IPS-20b (cell line): Measurements from ENCODE around the gene SPACA9.

Experiments used
- H3K27ac ChIP-seq: one replicate; pipeline ENCODE4 v1.5.1; 2013; ENCODE audit warnings: low read length
- H3K27me3 ChIP-seq: 2 replicates; pipeline ENCODE4 v1.6.1; 2013; ENCODE audit warnings: mild to moderate bottlenecking, low read length, inconsistent platforms; ENCODE audit not compliant: insufficient read depth
- H3K36me3 ChIP-seq: 2 replicates; pipeline ENCODE4 v1.6.1; 2013; ENCODE audit warnings: low read depth, mild to moderate bottlenecking, inconsistent platforms, low read length, moderate library complexity; ENCODE audit not compliant: insufficient read depth
- H3K4me1 ChIP-seq: 2 replicates; pipeline ENCODE4 v1.6.1; 2013; ENCODE audit warnings: mild to moderate bottlenecking, control low read depth, inconsistent platforms, low read length, moderate library complexity; ENCODE audit not compliant: insufficient read depth
- H3K4me3 ChIP-seq: 2 replicates; pipeline ENCODE4 v1.5.1; 2013; ENCODE audit warnings: mild to moderate bottlenecking, low read length, inconsistent platforms
- H3K9ac ChIP-seq: 2 replicates; pipeline ENCODE4 v1.6.1; 2013; ENCODE audit warnings: low read depth, mild to moderate bottlenecking, inconsistent platforms, low read length, moderate library complexity
- H3K9me3 ChIP-seq: 2 replicates; pipeline ENCODE4 v1.6.1; 2013; ENCODE audit warnings: mild to moderate bottlenecking, low read depth, low read length, inconsistent platforms; ENCODE audit not compliant: insufficient read depth

Gene SPACA9

DNA sequence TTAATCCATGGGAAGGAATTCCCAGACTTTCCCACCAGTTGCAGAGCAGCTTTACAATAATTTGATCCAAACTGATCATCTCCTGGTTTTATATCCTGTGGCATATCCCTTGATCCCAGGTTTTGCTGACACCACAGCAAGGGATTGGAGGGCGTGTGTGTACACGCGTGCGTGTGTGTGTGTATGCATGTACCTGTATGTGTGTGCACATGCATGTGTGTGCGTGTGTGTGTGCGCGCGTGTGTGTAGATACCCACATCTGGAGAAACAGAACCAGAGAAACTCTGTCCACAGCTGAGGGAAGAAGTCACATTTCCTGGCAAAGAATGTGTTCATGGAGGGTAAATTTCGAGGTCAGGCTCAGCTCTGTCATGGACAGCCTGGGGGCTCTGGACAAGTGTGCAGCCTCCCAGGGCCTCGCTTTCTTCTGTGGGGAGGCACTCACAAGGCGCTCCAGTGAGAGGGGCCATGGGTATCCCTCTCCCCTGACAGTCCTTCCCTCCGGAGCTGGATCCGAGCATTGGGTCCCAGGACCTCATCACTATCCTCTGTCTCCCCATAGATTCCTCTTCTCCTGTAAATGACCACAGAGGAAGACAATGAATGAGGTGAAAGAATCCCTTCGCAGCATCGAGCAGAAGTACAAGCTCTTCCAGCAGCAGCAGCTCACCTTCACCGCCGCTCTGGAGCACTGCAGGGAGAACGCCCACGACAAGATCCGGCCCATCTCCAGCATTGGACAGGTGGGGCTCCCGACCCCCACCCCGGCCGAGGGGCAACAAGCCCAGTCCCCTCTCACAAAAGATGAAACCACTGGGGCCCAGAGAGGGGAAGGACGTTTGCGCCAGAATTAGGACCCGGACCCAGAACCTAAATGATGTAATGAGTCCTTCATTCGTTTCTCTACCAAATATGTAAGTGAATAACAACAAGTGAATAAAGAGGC lies 4.9 kb downstream of the SPACA9 start:
- no peaks in the 10 kb centered on the region for H3K4me1 ChIP-seq

DNA sequence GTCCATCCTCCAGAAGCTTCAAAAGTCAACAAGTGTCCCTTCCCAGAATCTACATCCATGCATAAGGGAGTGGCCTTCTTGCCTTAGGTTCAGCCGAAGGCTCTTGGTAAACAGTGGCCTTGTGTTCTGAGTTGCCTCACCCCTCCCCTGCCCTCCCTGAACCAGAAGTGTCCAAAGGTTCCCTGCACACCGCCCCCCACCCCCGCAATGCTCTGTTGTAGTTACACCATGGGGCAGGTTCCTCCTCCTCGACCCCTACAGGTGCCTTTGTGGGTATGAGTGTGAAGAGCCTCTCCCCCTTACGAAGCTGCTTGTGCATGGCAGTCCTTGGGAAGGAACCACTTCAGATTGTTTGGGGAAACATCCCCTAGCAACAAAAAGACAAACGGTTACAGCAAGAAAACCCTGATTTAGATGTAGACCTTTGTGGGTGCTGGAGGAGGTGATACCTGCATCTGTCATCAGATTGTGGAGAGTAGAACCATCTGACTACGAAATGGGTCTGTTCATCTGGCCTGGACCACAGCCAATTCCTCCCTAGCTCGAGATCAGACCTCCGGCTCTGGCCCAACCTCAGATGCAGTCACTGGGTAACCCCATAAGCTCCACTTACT lies 7.1 kb downstream of the SPACA9 start:
- no peak overlapping the region for H3K4me3 ChIP-seq
- no peaks in the 10 kb centered on the region for H3K36me3 ChIP-seq
- no peaks in the 10 kb centered on the region for H3K27me3 ChIP-seq
- no peak overlapping the region for H3K27ac ChIP-seq
- no peaks in the 10 kb centered on the region for H3K4me1 ChIP-seq
- no peak overlapping the region for H3K9ac ChIP-seq
- no peaks in the 10 kb centered on the region for H3K9me3 ChIP-seq

More for the DNA sequence above, 4.9 kb downstream of the SPACA9 start:
- Histone ChIP-seq H3K36me3 (no peaks in the 10 kb centered on the region), H3K27ac (no peak overlapping the region), H3K9ac (no peak overlapping the region), H3K27me3 (peaks cover 12% of the 10 kb centered on the region), H3K9me3 (no peaks in the 10 kb centered on the region), H3K4me3 (no peak overlapping the region)

DNA sequence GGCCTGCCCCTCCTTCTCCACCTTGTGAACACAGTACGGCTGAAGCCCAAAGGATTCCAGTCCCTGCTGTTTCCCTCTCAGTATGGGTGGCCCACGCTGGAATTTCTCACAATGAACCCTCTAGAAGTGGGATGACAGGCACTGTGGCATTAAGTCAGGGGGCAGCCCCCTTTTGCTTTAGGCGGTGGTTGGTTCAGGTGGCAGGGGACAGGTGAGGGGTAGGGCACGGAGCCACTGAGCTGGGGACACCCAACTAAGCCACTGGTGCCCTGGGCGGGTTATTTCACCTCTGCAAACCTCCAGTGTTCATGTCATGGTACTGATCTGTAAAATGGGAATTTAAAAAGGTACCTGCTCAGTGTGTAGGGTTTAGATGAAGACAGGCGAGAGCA lies 7.6 kb downstream of the SPACA9 start:
- no peak overlapping the region for H3K9ac ChIP-seq
- H3K4me1 ChIP-seq = no peaks in the 10 kb centered on the region
- no peaks in the 10 kb centered on the region for H3K9me3 ChIP-seq
- H3K4me3 ChIP-seq = no peak overlapping the region
- no peaks in the 10 kb centered on the region for H3K36me3 ChIP-seq
- H3K27ac ChIP-seq = no peak overlapping the region
- no peaks in the 10 kb centered on the region for H3K27me3 ChIP-seq

- no peaks in the 10 kb centered on the region for H3K36me3 ChIP-seq
- H3K27ac ChIP-seq = no peak overlapping the region
- H3K4me3 ChIP-seq = no peak overlapping the region
- H3K9ac ChIP-seq = no peak overlapping the region
- H3K9me3 ChIP-seq = no peaks in the 10 kb centered on the region
- no peaks in the 10 kb centered on the region for H3K27me3 ChIP-seq
- no peaks in the 10 kb centered on the region for H3K4me1 ChIP-seq
Observed at GRCh38 chr9:132887181-132888120, 8.8 kb downstream of the SPACA9 start.

- no peaks in the 10 kb centered on the region for H3K4me1 ChIP-seq
- no peaks in the 10 kb centered on the region for H3K27me3 ChIP-seq
- H3K27ac ChIP-seq = no peak overlapping the region
- H3K9ac ChIP-seq = no peak overlapping the region
- H3K36me3 ChIP-seq = 0 out of 2 replicates have a peak, but pooled peaks cover 6% of the 10 kb centered on the region
- no peak overlapping the region for H3K4me3 ChIP-seq
- no peaks in the 10 kb centered on the region for H3K9me3 ChIP-seq
Observed at GRCh38 chr9:132888151-132888550, 9.5 kb downstream of the SPACA9 start.

- H3K9me3 ChIP-seq = no peaks in the 10 kb centered on the region
- peaks cover 44% of the 10 kb centered on the region for H3K36me3 ChIP-seq
- no peak overlapping the region for H3K27ac ChIP-seq
- no peak overlapping the region for H3K9ac ChIP-seq
- H3K4me3 ChIP-seq = no peak overlapping the region
- H3K4me1 ChIP-seq = no peaks in the 10 kb centered on the region
- H3K27me3 ChIP-seq = no peaks in the 10 kb centered on the region
Observed at GRCh38 chr9:132892400-132892799, 13.7 kb downstream of the SPACA9 start.

- H3K4me3 ChIP-seq = no peak overlapping the region
- no peaks in the 10 kb centered on the region for H3K4me1 ChIP-seq
- H3K27ac ChIP-seq = no peak overlapping the region
Observed at GRCh38 chr9:132894346-132894745, 15.6 kb downstream of the SPACA9 start.

DNA sequence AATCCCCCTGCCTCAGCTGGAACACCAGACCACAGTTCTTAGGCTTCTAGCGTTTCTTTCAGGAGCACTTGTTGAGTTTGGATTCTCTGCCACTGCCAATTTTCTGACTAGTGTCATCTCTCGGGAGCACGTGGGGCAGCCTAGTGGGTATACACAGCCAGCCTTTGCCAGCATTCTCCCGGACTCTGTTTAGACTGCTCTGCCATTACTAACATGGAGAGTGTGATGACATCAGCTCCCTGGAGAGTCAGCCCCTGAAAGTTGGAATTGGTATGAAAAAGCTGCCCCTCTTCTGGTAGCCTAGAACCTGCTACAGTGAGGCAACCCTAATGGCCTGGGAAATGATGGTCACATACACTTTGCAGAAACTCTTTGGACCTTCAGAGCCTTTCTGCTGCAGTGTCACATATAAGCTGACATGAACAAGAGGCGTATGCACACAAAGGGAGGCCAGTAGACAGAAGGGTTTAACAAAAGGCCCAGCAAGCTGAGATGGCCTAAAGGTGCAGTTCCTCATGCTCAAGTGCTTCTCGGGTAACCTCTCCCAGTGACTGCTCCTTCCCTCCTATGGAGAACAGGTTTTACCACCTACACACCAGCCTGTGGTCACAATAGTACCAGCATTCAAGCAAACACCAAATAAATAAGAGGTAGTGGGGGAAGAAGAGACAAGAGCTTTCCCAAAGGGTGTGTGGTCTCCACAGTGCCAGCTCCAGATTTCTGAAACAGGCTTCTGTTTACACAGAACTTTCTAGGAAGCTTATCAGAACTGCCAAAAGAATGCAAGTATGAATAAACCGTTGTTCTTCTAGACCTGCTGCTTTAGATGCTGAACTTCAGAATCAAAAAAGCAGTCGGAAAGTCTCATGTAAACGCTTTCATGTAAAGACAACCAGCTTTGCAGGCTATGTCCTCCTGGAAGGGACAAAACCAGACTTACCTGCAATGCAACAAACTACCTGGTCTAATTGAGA lies 16.5 kb downstream of the SPACA9 start:
- no peak overlapping the region for H3K4me3 ChIP-seq
- H3K9ac ChIP-seq = no peak overlapping the region
- H3K27me3 ChIP-seq = no peaks in the 10 kb centered on the region
- H3K4me1 ChIP-seq = no peaks in the 10 kb centered on the region
- H3K36me3 ChIP-seq = peaks cover 71% of the 10 kb centered on the region
- no peak overlapping the region for H3K27ac ChIP-seq
- H3K9me3 ChIP-seq = no peaks in the 10 kb centered on the region

More at GRCh38 chr9:132894346-132894745, 15.6 kb downstream of the SPACA9 start:
- no peaks in the 10 kb centered on the region for H3K27me3 ChIP-seq
- no peaks in the 10 kb centered on the region for H3K9me3 ChIP-seq
- no peak overlapping the region for H3K9ac ChIP-seq
- peaks cover 63% of the 10 kb centered on the region for H3K36me3 ChIP-seq

DNA sequence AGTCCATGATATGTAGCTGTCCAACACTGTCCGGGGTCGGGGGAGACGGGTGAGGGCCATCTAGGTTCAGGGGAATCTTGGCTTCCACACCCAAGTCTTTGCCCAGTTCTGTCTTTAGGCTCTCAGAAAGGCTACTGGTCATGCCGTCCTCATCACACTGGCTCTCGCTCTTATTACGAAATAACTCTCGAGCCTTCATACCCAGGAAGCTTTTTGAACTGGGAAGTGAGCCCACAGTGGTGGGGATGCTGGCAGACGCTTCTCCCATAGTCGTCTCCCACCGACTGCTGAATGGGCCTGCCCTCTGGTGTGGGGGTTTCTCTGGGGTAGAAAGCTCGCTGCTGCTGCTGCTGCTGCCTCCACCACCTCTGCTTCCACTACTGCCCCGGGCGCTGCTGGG lies 17.6 kb downstream of the SPACA9 start:
- Histone ChIP-seq H3K27ac (no peak overlapping the region), H3K9ac (no peak overlapping the region), H3K9me3 (no peaks in the 10 kb centered on the region), H3K36me3 (peaks cover 82% of the 10 kb centered on the region), H3K27me3 (no peaks in the 10 kb centered on the region), H3K4me1 (no peaks in the 10 kb centered on the region), H3K4me3 (no peak overlapping the region)

GRCh38 chr9:132896906-132897305 lies 18.2 kb downstream of the SPACA9 start:
- H3K4me3 ChIP-seq = no peak overlapping the region
- no peaks in the 10 kb centered on the region for H3K27me3 ChIP-seq
- H3K9ac ChIP-seq = no peak overlapping the region
- H3K27ac ChIP-seq = no peak overlapping the region
- H3K9me3 ChIP-seq = no peaks in the 10 kb centered on the region
- H3K36me3 ChIP-seq = peaks cover 87% of the 10 kb centered on the region
- H3K4me1 ChIP-seq = no peaks in the 10 kb centered on the region
